KOPT-K1 (cell line): ENCODE data around the gene TRIM17.
A peak's percentile ranks its signal among the peaks of the same experiment; 100 is the strongest.

Experiments used
- H3K27ac ChIP-seq: fragments of 200-600 bp; sonication (generic); 2 replicates; pipeline ENCODE4 v1.5.1; 2016; ENCODE audit warnings: antibody characterized with exemption, mild to moderate bottlenecking, low read depth, low read length; ENCODE audit not compliant: poor library complexity, severe bottlenecking
- H3K36me3 ChIP-seq: fragments of 200-600 bp; sonication (generic); 2 replicates; pipeline ENCODE4 v1.5.1; 2017; ENCODE audit warnings: antibody characterized with exemption, mild to moderate bottlenecking, low read length, moderate library complexity; ENCODE audit not compliant: insufficient read depth
- H3K9me3 ChIP-seq: fragments of 200-600 bp; sonication (generic); 2 replicates; pipeline ENCODE4 v1.5.1; 2017; ENCODE audit warnings: antibody characterized with exemption, low read length, mild to moderate bottlenecking; ENCODE audit not compliant: insufficient read depth, poor library complexity, severe bottlenecking

TRIM17 gene

GRCh38 chr1:228414511-228415211 lies 2.0 kb downstream of the TRIM17 start:
- H3K9me3 ChIP-seq = no peaks in the 10 kb centered on the region
- H3K27ac ChIP-seq = no peak overlapping the region
- no peaks in the 10 kb centered on the region for H3K36me3 ChIP-seq

- Histone ChIP-seq H3K36me3 (no peaks in the 10 kb centered on the region), H3K27ac (peak overlapping the region; percentile 12), H3K9me3 (no peaks in the 10 kb centered on the region)
Observed at GRCh38 chr1:228413241-228414010, 3.2 kb downstream of the TRIM17 start.

GRCh38 chr1:228411548-228412430 lies 4.9 kb downstream of the TRIM17 start:
- Histone ChIP-seq H3K36me3 (no peaks in the 10 kb centered on the region), H3K27ac (no peak overlapping the region), H3K9me3 (no peaks in the 10 kb centered on the region)

GRCh38 chr1:228411121-228411520 lies 5.5 kb downstream of the TRIM17 start:
- Histone ChIP-seq H3K36me3 (no peaks in the 10 kb centered on the region), H3K27ac (no peak overlapping the region), H3K9me3 (no peaks in the 10 kb centered on the region)

GRCh38 chr1:228410671-228411070 lies 6.0 kb downstream of the TRIM17 start:
- no peaks in the 10 kb centered on the region for H3K36me3 ChIP-seq
- no peak overlapping the region for H3K27ac ChIP-seq
- H3K9me3 ChIP-seq = no peaks in the 10 kb centered on the region

GRCh38 chr1:228410015-228410414 lies 6.6 kb downstream of the TRIM17 start:
- Histone ChIP-seq H3K9me3 (no peaks in the 10 kb centered on the region), H3K36me3 (no peaks in the 10 kb centered on the region), H3K27ac (no peak overlapping the region)

GRCh38 chr1:228408869-228409805 lies 7.5 kb downstream of the TRIM17 start:
- Histone ChIP-seq H3K27ac (no peak overlapping the region), H3K36me3 (peaks cover 8% of the 10 kb centered on the region), H3K9me3 (no peaks in the 10 kb centered on the region)

- H3K9me3 ChIP-seq = no peaks in the 10 kb centered on the region
- H3K36me3 ChIP-seq = peaks cover 17% of the 10 kb centered on the region
- no peak overlapping the region for H3K27ac ChIP-seq
Observed at GRCh38 chr1:228408041-228408868, 8.4 kb downstream of the TRIM17 start.

GRCh38 chr1:228407106-228408040 lies 9.3 kb downstream of the TRIM17 start:
- no peaks in the 10 kb centered on the region for H3K9me3 ChIP-seq
- H3K36me3 ChIP-seq = peaks cover 25% of the 10 kb centered on the region
- peak overlapping the region; percentile 69 for H3K27ac ChIP-seq

GRCh38 chr1:228405979-228406228 lies 10.8 kb downstream of the TRIM17 start:
- Histone ChIP-seq H3K36me3 (peaks cover 40% of the 10 kb centered on the region), H3K27ac (peak overlapping the region; percentile 92), H3K9me3 (no peaks in the 10 kb centered on the region)

- H3K27ac ChIP-seq = peak overlapping the region; percentile 92
- peaks cover 45% of the 10 kb centered on the region for H3K36me3 ChIP-seq
- H3K9me3 ChIP-seq = no peaks in the 10 kb centered on the region
Observed at GRCh38 chr1:228405200-228405978, 11.3 kb downstream of the TRIM17 start.

GRCh38 chr1:228404107-228404720 lies 12.4 kb downstream of the TRIM17 start:
- Histone ChIP-seq H3K36me3 (peaks cover 57% of the 10 kb centered on the region), H3K27ac (no peak overlapping the region), H3K9me3 (no peaks in the 10 kb centered on the region)
